Measurements from ENCODE around the gene LINC01488.

Gene LINC01488

GRCh38 chr11:69481393-69481844 lies at the start of gene LINC01488:
Gene LINC01488, plus strand, starts transcription at chr11:69481663.
- no peak for DNase-seq (ENCODE audit: low spot score)

- DNase-seq (ENCODE audit: low spot score) = no peak
Measured at GRCh38 chr11:69431893-69432738, 49.3 kb upstream of the LINC01488 start.

GRCh38 chr11:69433741-69434140 lies 47.7 kb upstream of the LINC01488 start:
- no peak for DNase-seq (ENCODE audit: low spot score)

- no peak for DNase-seq (ENCODE audit: low spot score)
Measured at GRCh38 chr11:69434471-69434931, 47.0 kb upstream of the LINC01488 start.

GRCh38 chr11:69435161-69435986 lies 46.1 kb upstream of the LINC01488 start:
- no peak for DNase-seq (ENCODE audit: low spot score)

DNA sequence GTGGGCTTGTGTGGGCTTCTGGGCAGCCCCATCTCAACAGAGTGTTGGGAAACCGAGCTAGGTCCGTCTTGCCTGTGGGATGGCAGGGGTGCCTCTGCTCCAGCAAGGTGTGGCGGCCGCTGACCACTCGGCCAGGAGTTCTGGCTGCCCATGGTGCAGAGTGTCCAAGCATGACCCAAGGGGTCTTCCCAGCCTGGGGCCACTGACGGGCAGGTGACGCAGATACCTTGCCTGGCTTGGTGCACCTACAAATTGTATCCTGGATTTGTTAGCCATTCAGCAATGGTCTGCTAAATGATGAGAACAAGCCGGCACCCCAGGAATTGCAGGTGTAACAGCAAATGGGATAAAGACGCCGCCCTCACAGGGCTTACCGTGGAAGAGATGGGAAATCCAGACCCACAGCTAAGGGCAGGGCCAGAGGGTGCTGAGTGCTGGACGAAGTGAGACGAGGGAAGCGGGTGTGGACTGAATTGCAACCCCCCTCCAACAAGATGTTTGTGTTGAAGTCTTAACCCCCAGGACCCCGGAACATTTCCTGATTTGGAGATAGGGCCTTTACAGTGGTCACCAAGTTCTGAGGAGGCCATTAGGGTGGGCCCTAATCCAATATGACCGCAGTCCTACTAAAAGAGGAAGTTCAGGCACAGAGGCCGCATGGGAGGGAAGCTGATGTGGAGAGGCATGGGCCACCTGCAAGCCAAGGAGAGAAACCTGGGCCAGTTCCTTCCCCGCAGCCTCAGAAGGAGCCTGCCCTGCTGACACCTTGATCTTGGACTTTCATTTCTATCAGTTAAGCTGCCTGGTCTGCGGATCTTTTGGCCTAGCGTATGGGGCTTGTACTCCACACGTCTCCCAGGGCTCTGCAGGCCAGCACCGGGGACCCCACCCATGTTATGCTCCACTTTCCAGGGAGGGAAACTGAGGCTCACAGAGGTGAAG lies 45.2 kb upstream of the LINC01488 start:
- DNase-seq (ENCODE audit: low spot score) = no peak

DNA sequence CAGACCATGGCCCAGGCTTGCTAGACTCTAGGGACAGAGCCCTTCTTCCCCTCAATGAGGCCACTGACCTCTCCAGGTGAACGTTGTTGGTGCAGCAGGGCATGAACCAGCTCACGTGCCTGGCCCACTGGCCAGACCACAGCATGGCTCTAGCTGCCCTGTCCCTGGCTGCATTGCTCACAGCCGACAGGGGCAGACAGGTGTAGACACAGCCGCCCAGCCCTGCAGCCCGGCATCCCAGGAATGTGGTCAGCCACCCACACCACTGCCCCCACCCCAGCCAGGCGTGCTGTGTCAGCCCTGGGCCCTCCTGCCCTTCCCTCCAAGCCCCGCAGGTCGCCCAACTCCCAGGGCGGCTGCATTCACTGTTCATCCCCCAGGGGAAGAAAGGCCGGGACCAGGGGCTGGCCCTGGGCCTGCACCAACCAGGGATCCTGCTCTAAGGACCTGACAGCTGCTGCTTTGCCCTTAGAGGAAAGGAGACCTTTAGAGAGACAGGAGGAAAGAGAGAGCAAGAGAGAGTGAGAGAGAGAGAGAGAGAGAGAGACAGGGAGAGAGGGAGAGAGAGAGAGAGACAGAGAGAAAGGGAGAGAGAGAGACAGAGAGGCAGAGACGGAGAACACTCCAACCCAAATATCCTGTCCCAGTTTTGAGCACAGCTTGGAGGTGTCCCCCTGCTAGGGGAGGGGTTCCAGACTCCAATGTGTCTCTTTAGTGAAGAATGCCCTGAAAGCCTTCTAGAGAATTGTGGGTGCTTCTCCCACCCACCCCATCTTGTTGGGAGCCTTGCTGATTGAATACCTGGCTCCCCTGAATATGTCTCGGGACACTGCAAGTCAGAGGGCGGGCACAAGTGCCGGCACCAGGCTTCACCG lies 44.2 kb upstream of the LINC01488 start:
- DNase-seq (ENCODE audit: low spot score) = no peak

- no peak for DNase-seq (ENCODE audit: low spot score)
Measured at GRCh38 chr11:69437876-69438205, 43.6 kb upstream of the LINC01488 start.

GRCh38 chr11:69438286-69438920 lies 43.1 kb upstream of the LINC01488 start:
- DNase-seq (ENCODE audit: low spot score) = no peak

- no peak for DNase-seq (ENCODE audit: low spot score)
Measured at GRCh38 chr11:69439127-69439526, 42.3 kb upstream of the LINC01488 start.

GRCh38 chr11:69439651-69440464 lies 41.6 kb upstream of the LINC01488 start:
- no peak for DNase-seq (ENCODE audit: low spot score)

DNA sequence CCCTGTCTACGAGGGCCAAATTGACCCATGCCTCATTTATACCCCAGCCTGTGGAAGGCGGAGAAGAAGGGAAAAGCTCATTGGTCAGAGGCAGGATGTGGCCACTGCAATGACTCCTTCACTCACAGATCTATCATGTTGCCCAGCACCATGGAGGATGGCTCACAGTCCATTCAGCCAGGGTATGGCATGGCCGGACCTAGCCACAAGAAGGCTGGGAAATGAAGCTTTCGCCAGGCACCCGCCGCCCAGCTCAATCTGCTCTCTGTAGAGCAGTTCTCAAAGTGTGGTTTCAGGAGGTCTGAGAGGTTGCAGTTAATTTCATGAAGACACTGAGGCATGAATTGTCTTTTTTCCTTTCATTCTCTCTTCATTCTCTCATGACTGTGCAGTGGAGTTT lies 40.6 kb upstream of the LINC01488 start:
- no peak for DNase-seq (ENCODE audit: low spot score)

DNA sequence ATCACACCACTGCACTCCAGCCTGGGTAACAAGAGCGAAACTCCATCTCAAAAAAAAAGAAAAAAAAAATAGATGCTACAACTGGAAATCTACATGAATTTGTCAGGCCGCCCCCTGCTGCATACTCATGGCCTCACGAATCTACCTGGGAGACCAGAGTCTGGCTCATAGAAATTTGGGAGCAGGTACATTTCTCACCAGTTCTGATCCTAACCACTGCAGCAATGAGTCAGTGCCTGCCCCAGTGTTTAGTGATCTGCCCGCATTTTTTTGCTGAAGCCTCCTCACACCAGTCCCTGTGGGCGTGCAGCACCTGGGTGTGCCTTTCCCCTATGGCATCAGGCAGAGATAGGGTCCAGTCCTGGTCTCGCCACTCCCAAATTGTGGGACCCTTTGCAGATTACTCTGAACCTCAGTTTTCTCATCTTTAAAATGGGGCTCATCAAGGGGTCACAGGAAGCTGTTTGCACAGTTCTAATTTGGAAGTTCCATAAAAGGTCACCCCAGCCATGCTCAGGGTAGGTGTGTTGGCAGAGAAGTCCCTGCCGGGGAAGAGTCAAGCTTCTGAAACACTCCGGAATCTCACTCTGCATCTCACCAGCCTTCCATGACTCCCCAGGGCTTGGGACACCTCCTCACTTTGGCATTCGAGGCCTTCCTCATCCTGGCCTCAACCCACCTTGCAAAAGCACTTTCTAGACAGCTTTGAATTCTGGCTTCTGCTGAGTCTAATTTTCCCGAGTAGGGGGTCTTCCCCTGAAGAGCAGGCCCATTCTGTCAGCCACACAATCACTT lies 39.3 kb upstream of the LINC01488 start:
- no peak for DNase-seq (ENCODE audit: low spot score)

GRCh38 chr11:69442807-69443137 lies 38.7 kb upstream of the LINC01488 start:
- DNase-seq (ENCODE audit: low spot score) = no peak

GRCh38 chr11:69443138-69443967 lies 38.1 kb upstream of the LINC01488 start:
- DNase-seq (ENCODE audit: low spot score) = peak; percentile 89

- DNase-seq (ENCODE audit: low spot score) = no peak
Measured at GRCh38 chr11:69443968-69444364, 37.5 kb upstream of the LINC01488 start.

DNA sequence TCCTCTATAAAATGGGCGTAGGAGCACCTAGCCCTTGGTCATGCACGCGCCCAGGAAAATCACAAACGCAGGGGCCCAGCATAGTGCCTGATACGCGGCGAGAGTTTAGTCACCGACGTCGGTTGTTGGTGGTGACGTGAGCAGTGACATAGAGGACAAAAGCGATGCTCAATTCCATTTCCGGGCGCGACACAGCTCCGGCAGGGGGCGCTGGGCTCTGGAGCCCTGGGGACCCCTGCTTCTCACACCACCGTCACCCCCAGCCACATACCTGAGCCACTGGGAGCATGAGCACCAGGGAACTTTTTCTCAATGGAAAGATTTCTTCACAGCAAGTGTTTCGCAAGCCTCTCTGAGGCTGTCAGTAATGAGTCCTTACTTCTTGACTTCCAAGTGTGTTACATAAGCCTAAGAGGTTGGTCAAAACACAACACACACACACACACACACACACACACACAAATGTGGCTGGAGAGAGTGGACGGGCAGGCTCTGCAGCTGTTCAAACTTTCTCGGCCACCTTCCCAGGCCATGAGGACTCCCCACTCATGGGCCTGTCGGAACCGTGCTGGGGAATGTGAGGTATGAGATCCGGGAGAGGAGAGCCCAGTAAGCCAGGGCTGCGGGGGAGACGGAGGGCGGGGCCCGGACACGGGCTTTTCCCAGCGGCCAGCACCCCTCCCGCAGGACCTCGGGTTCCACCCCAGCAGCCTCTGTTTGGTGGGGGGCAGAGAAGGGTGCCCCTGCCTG lies 36.9 kb upstream of the LINC01488 start:
- peak; percentile 8 for DNase-seq (ENCODE audit: low spot score)

Data from cerebellar cortex (tissue), 1 donor.